H1 (cell line): Measurements from ENCODE around the gene POTEI. TPM values are rescaled to one million over a fixed set of nuclear protein-coding genes. Genes with fewer than 3 reads are reported as not detected.
"Not testable (repeated sequence)": the region's sequence is repeated elsewhere in the genome, so short reads cannot be mapped to it uniquely, and the experiment has no call there.

Source experiments
- CTCF ChIA-PET: fragments of 300-600 bp; sonication (Branson Sonifier 250); formaldehyde crosslinking; loops from one replicate; lab custom pipeline; 2021; ENCODE audit not compliant: partially characterized antibody; lab: Charles Lee
- POLR2A ChIA-PET: fragments of 300-600 bp; sonication (Branson Sonifier 250); formaldehyde crosslinking; loops from one replicate; lab custom pipeline; 2021; ENCODE audit warnings: inconsistent platforms; ENCODE audit not compliant: partially characterized antibody; lab: Charles Lee
- DNase-seq, 2 experiments: peaks; one replicate each; pipeline versions ENCODE4 v3.0.0 to v3.0.0-alpha.2; 2010 to 2022; ENCODE audit warnings: low spot score in 2 of 2, low read depth in 1 of 2, mixed read lengths in 1 of 2
- FAIRE-seq: peaks from 2 replicates; lab custom pipeline; 2011; peaks lifted over from hg19 to GRCh38; lab: Jason Lieb, UNC
- H2AFZ ChIP-seq: 2 replicates; pipeline ENCODE4 v1.8.1; 2012; ENCODE audit warnings: low read length, inconsistent platforms
- H2AK5ac ChIP-seq: 2 replicates; pipeline ENCODE4 v1.6.1; 2013; ENCODE audit warnings: low read depth, low read length
- H2BK120ac ChIP-seq: replicated peaks from 2 replicates; pipeline ENCODE3; 2013; ENCODE audit warnings: low read depth, low read length, inconsistent platforms
- H2BK12ac ChIP-seq: 2 replicates; pipeline ENCODE4 v1.6.1; 2013; ENCODE audit warnings: low read depth, low read length
- H2BK15ac ChIP-seq: 2 replicates; pipeline ENCODE4 v1.6.1; 2013; ENCODE audit warnings: low read length
- H2BK20ac ChIP-seq: 2 replicates; pipeline ENCODE4 v1.6.1; 2013; ENCODE audit warnings: low read length
- H2BK5ac ChIP-seq: 2 replicates; pipeline ENCODE4 v1.6.1; 2013; ENCODE audit warnings: low read depth, low read length
- H3K14ac ChIP-seq: 2 replicates; pipeline ENCODE4 v1.6.1; 2013; ENCODE audit warnings: inconsistent platforms; ENCODE audit not compliant: insufficient read length
- H3K18ac ChIP-seq: 2 replicates; pipeline ENCODE4 v1.6.1; 2013; ENCODE audit warnings: low read length; ENCODE audit errors: extremely low read depth
- H3K23ac ChIP-seq: 2 replicates; pipeline ENCODE4 v1.6.1; 2013; ENCODE audit warnings: inconsistent platforms; ENCODE audit not compliant: insufficient read length
- H3K23me2 ChIP-seq: 2 replicates; pipeline ENCODE4 v1.6.1; 2013; ENCODE audit warnings: low read depth, low read length
- H3K27ac ChIP-seq: 2 replicates; pipeline ENCODE4 v1.6.1; 2011; ENCODE audit warnings: low read depth, low read length, inconsistent platforms
- H3K27me3 ChIP-seq, 4 experiments: replicated peaks in 1 of 4; 1 replicate in 1 of 4; 2 replicates in 3 of 4; pipeline versions ENCODE4 v1.6.1 to v1.8.1; 2011 to 2013; ENCODE audit warnings: low read length in 3 of 4, mild to moderate bottlenecking in 3 of 4, inconsistent platforms in 2 of 4, mixed read lengths in 2 of 4, moderate library complexity in 1 of 4; ENCODE audit not compliant: control insufficient read depth in 3 of 4, insufficient read depth in 3 of 4; ENCODE audit errors: extremely low read depth in 1 of 4
- H3K36me3 ChIP-seq, 4 experiments: 2 replicates each; pipeline versions ENCODE4 v1.6.1 to v1.8.1; 2011 to 2013; ENCODE audit warnings: mild to moderate bottlenecking in 4 of 4, low read length in 3 of 4, moderate library complexity in 2 of 4, control low read depth in 1 of 4, inconsistent platforms in 1 of 4; ENCODE audit not compliant: insufficient read depth in 4 of 4, control insufficient read depth in 2 of 4
- H3K4ac ChIP-seq: replicated peaks from 2 replicates; pipeline ENCODE3; 2013; ENCODE audit warnings: low read length, low read depth, mixed read lengths, inconsistent platforms; ENCODE audit not compliant: insufficient read length
- H3K4me1 ChIP-seq, 4 experiments: replicated peaks in 1 of 4; 1 replicate in 1 of 4; 2 replicates in 3 of 4; pipeline versions ENCODE4 v1.6.1 to v1.8.1; 2011 to 2013; ENCODE audit warnings: low read length in 3 of 4, inconsistent platforms in 2 of 4, mixed read lengths in 1 of 4; ENCODE audit not compliant: insufficient read depth in 4 of 4, control insufficient read depth in 3 of 4
- H3K4me2 ChIP-seq, 2 experiments: 2 replicates each; pipeline versions ENCODE4 v1.6.1 to v1.8.1; 2011 to 2013; ENCODE audit warnings: low read depth in 2 of 2, low read length in 2 of 2, control low read depth in 1 of 2, inconsistent platforms in 1 of 2, mild to moderate bottlenecking in 1 of 2; ENCODE audit not compliant: insufficient read depth in 1 of 2
- H3K4me3 ChIP-seq, 4 experiments: fragments of 200-600, 300-600 bp in 1 of 4; sonication (generic), shearing (Covaris generic), sonication (Bioruptor Twin) in 1 of 4; 2 replicates each; pipeline versions ENCODE4 v1.5.1 to v1.8.1; 2011 to 2016; ENCODE audit warnings: low read length in 4 of 4, low read depth in 3 of 4, control low read depth in 2 of 4, inconsistent platforms in 2 of 4, mild to moderate bottlenecking in 2 of 4, mixed read lengths in 1 of 4, moderate library complexity in 1 of 4; ENCODE audit not compliant: insufficient read depth in 2 of 4; ENCODE audit errors: extremely low read depth in 1 of 4
- H3K56ac ChIP-seq: replicated peaks from 2 replicates; pipeline ENCODE3; 2013; ENCODE audit warnings: low read depth, mild to moderate bottlenecking, mixed read lengths, low read length, inconsistent platforms; ENCODE audit not compliant: insufficient read length
- H3K79me1 ChIP-seq: 2 replicates; pipeline ENCODE4 v1.6.1; 2013; ENCODE audit warnings: low read depth, low read length, control low read depth
- H3K79me2 ChIP-seq, 2 experiments: 2 replicates each; pipeline versions ENCODE4 v1.6.1 to v1.8.1; 2012 to 2013; ENCODE audit warnings: low read length in 2 of 2, mild to moderate bottlenecking in 2 of 2, inconsistent platforms in 1 of 2; ENCODE audit not compliant: insufficient read depth in 2 of 2, control insufficient read depth in 1 of 2
- H3K9ac ChIP-seq, 4 experiments: replicated peaks in 1 of 4; 1 replicate in 1 of 4; 2 replicates in 3 of 4; pipeline versions ENCODE4 v1.6.1 to v1.8.1; 2011 to 2013; ENCODE audit warnings: low read depth in 3 of 4, low read length in 3 of 4, control low read depth in 2 of 4, mild to moderate bottlenecking in 2 of 4, moderate library complexity in 2 of 4, inconsistent platforms in 1 of 4; ENCODE audit errors: extremely low read depth in 1 of 4
- H3K9me3 ChIP-seq, 2 experiments: 2 replicates each; pipeline versions ENCODE4 v1.6.1 to v1.8.1; 2012 to 2013; ENCODE audit warnings: mild to moderate bottlenecking in 2 of 2, moderate library complexity in 2 of 2, control low read depth in 1 of 2, inconsistent platforms in 1 of 2, low read depth in 1 of 2, low read length in 1 of 2, mixed read lengths in 1 of 2; ENCODE audit not compliant: insufficient read depth in 2 of 2
- H4K20me1 ChIP-seq, 2 experiments: replicated peaks in 1 of 2; 2 replicates each; pipeline versions ENCODE3 to v1.8.1; 2011 to 2013; ENCODE audit warnings: inconsistent platforms in 2 of 2, low read length in 2 of 2, mild to moderate bottlenecking in 1 of 2; ENCODE audit not compliant: insufficient read depth in 2 of 2, control insufficient read depth in 1 of 2
- H4K5ac ChIP-seq: 2 replicates; pipeline ENCODE4 v1.6.1; 2013; ENCODE audit warnings: low read length, low read depth, mixed read lengths, inconsistent platforms; ENCODE audit not compliant: insufficient read length
- H4K8ac ChIP-seq: 2 replicates; pipeline ENCODE4 v1.8.0; 2013; ENCODE audit warnings: mild to moderate bottlenecking, moderate library complexity, low read length, inconsistent platforms; ENCODE audit not compliant: insufficient read depth; ENCODE audit errors: extremely low read depth
- H4K91ac ChIP-seq: replicated peaks from 2 replicates; pipeline ENCODE3; 2013; ENCODE audit warnings: low read length, mixed read lengths, inconsistent platforms; ENCODE audit not compliant: insufficient read length
- WGBS, 2 experiments: shearing (Covaris generic) in 1 of 2; methylation state at CpG; one replicate each; pipeline versions ENCODE4 v1.1.6 to v1.1.7; 2013 to 2015; ENCODE audit warnings: low lambda C conversion rate in 2 of 2, mixed read lengths in 2 of 2, inconsistent platforms in 1 of 2, low coverage in 1 of 2, missing lambda C conversion rate in 1 of 2; ENCODE audit not compliant: insufficient replicate concordance in 2 of 2, insufficient coverage in 1 of 2, insufficient read length in 1 of 2; ENCODE audit errors: extremely low coverage in 1 of 2, missing lambda C conversion rate in 1 of 2; 5-methylcytosine and 5-hydroxymethylcytosine counted together
- polyA plus RNA-seq, 7 experiments: library from polyadenylated mRNA; depleted of rRNA in 3 of 7; stranded (reverse) in 5 of 7; unstranded in 2 of 7; fragments of >200 nt in 5 of 7; fragments of 200-250 nt in 2 of 7; gene quantifications; 1 replicate in 5 of 7; 2 replicates in 1 of 7; 4 replicates in 1 of 7; pipeline versions ENCODE4 v1.2.1 to v1.2.3, GENCODE V29; 2011 to 2013; ENCODE audit warnings: missing spikeins in 2 of 7, mixed read lengths in 2 of 7
- total RNA-seq: library from RNA; stranded (reverse); fragmentation: NEBNext Ultra II Directional; extraction: Animal tissue kit (Norgen Biotek cat#: 25700); gene quantifications from 2 replicates; pipeline ENCODE4 v1.2.1, GENCODE V29; 2021

Gene POTEI
- total and polyA plus RNA-seq, 2 of the 8 experiments (the other 6 are each of a cell fraction or from before 2014, with no cell fraction given), result 0.20 TPM

GRCh38 chr2:130543785-130544528 lies 34.8 kb upstream of the POTEI start:
- H3K9me3 ChIP-seq, H3K79me1 ChIP-seq, H3K4ac ChIP-seq, H4K5ac ChIP-seq, H3K18ac ChIP-seq, H3K14ac ChIP-seq, H3K23me2 ChIP-seq, H2AFZ ChIP-seq, H2BK15ac ChIP-seq, H3K9ac ChIP-seq, FAIRE-seq, H2BK5ac ChIP-seq, DNase-seq, H4K8ac ChIP-seq, H2BK12ac ChIP-seq, H3K56ac ChIP-seq, H3K36me3 ChIP-seq, H3K27ac ChIP-seq, H2AK5ac ChIP-seq, H3K4me1 ChIP-seq, H2BK120ac ChIP-seq, H3K23ac ChIP-seq, H2BK20ac ChIP-seq, H3K4me2 ChIP-seq, POLR2A ChIA-PET, H3K4me3 ChIP-seq, H3K27me3 ChIP-seq, CTCF ChIA-PET, H4K91ac ChIP-seq, H3K79me2 ChIP-seq, H4K20me1 ChIP-seq: not testable (repeated sequence)
- WGBS, 2 experiments, result no CpG with 5 or more reads among the region's 12 CpGs

GRCh38 chr2:130542789-130543188 lies 33.7 kb upstream of the POTEI start:
- FAIRE-seq, H3K4me2 ChIP-seq, POLR2A ChIA-PET, H3K36me3 ChIP-seq, DNase-seq, H3K79me1 ChIP-seq, H4K91ac ChIP-seq, H4K5ac ChIP-seq, H3K27me3 ChIP-seq, H2BK20ac ChIP-seq, H4K8ac ChIP-seq, H3K4me1 ChIP-seq, H3K79me2 ChIP-seq, H3K9ac ChIP-seq, H3K14ac ChIP-seq, H3K4ac ChIP-seq, H3K18ac ChIP-seq, H4K20me1 ChIP-seq, H3K23me2 ChIP-seq, H2AK5ac ChIP-seq, CTCF ChIA-PET, H3K4me3 ChIP-seq, H3K23ac ChIP-seq, H2AFZ ChIP-seq, H2BK120ac ChIP-seq, H3K56ac ChIP-seq, H2BK5ac ChIP-seq, H2BK15ac ChIP-seq, H2BK12ac ChIP-seq, H3K27ac ChIP-seq, H3K9me3 ChIP-seq: not testable (repeated sequence)
- WGBS, 2 experiments, result no CpG with 5 or more reads among the region's 4 CpGs
